Measurements from ENCODE around the gene EGR1.

The EGR1 gene

GRCh38 chr5:138514021-138514420 lies 48.7 kb downstream of the EGR1 start:
- no peaks in the 10 kb centered on the region; the same call in 1 of the 2 replicates for H4K20me1 ChIP-seq (ENCODE audit: insufficient read depth, low read length)

DNA sequence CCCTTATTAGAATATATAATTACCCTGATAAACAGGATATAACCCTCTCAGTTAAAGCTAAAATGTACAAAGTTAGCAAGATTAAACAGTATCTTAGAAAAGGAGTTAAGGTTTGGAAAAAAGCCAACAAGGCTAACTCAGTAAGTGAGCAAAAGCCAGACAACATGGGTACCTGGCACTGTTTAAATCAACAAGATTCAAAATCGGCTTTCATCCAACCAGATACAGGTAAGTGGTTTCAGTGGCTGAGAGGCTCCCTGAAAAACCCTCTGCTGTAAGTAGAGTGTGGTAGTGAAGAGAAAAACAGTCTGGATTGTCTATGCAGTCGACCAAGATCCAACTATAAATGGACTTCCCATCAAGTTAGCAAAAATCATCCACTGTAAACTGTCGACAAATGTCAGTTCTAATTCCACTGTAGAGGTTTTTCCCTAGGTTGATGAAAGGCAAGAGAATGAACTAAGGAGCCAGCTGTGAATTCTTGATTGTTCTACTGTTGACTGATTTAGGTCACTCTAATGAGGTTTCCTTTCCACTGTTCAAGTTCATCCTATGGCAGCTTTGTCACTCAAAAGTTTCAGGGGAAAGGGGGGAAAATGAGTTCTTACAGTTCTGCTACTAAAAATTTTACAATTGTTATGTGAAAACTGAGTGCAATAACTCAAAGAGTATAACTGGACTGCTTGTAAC lies 50.4 kb downstream of the EGR1 start:
- Histone ChIP-seq H3K4me3 (ENCODE audit: low read length) (no peak overlapping the region), H4K20me1 (ENCODE audit: insufficient read depth, low read length) (peaks cover 2% of the 10 kb centered on the region; the same call in 1 of the 2 replicates), H3K9ac (ENCODE audit: low read length) (no peak overlapping the region), H3K9me3 (replicated peaks; ENCODE audit: insufficient read depth, low read length) (no peaks in the 10 kb centered on the region), H3K4me2 (ENCODE audit: low read depth, low read length) (no peak overlapping the region), H3F3A (ENCODE audit: insufficient read depth, low read length) (no peaks in the 10 kb centered on the region), H3K4me1 (ENCODE audit: low read length) (no peaks in the 10 kb centered on the region), H3K27ac (ENCODE audit: low read length) (no peak overlapping the region), H3K27me3 (replicated peaks; ENCODE audit: insufficient read depth, low read length) (no peaks in the 10 kb centered on the region), H3K9me2 (replicated peaks; ENCODE audit: insufficient read depth, low read length) (no peaks in the 10 kb centered on the region), H2AFZ (ENCODE audit: low read length) (no peak overlapping the region), H3K79me2 (ENCODE audit: low read length) (peaks cover 35% of the 10 kb centered on the region), H3K36me3 (replicated peaks; ENCODE audit: insufficient read depth, low read length) (peaks cover 8% of the 10 kb centered on the region)
- no peak for TF ChIP-seq CTCF (IDR thresholded peaks at IDR 0.05; ENCODE audit: low read length)
- TF ChIP-seq EZH2phosphoT487 (IDR thresholded peaks at IDR 0.05; ENCODE audit: low read length) = no peak
- TF ChIP-seq EZH2 (optimal IDR thresholded peaks at IDR 0.05; ENCODE audit: low read depth, low read length) = no peak
- no peak for DNase-seq

More at GRCh38 chr5:138514021-138514420, 48.7 kb downstream of the EGR1 start:
- no peak for DNase-seq
- Histone ChIP-seq H3K9me2 (replicated peaks; ENCODE audit: insufficient read depth, low read length) (no peaks in the 10 kb centered on the region), H3K9ac (ENCODE audit: low read length) (no peak overlapping the region), H3K27me3 (replicated peaks; ENCODE audit: insufficient read depth, low read length) (no peaks in the 10 kb centered on the region), H3K4me3 (ENCODE audit: low read length) (no peak overlapping the region), H3K27ac (ENCODE audit: low read length) (no peak overlapping the region), H3K9me3 (replicated peaks; ENCODE audit: insufficient read depth, low read length) (no peaks in the 10 kb centered on the region), H2AFZ (ENCODE audit: low read length) (no peak overlapping the region), H3K36me3 (replicated peaks; ENCODE audit: insufficient read depth, low read length) (peaks cover 8% of the 10 kb centered on the region), H3K79me2 (ENCODE audit: low read length) (peaks cover 23% of the 10 kb centered on the region), H3F3A (ENCODE audit: insufficient read depth, low read length) (no peaks in the 10 kb centered on the region), H3K4me1 (ENCODE audit: low read length) (no peaks in the 10 kb centered on the region), H3K4me2 (ENCODE audit: low read depth, low read length) (no peak overlapping the region)
- no peak for TF ChIP-seq EZH2phosphoT487 (IDR thresholded peaks at IDR 0.05; ENCODE audit: low read length)
- TF ChIP-seq CTCF (IDR thresholded peaks at IDR 0.05; ENCODE audit: low read length) = no peak
- TF ChIP-seq EZH2 (optimal IDR thresholded peaks at IDR 0.05; ENCODE audit: low read depth, low read length) = no peak

DNA sequence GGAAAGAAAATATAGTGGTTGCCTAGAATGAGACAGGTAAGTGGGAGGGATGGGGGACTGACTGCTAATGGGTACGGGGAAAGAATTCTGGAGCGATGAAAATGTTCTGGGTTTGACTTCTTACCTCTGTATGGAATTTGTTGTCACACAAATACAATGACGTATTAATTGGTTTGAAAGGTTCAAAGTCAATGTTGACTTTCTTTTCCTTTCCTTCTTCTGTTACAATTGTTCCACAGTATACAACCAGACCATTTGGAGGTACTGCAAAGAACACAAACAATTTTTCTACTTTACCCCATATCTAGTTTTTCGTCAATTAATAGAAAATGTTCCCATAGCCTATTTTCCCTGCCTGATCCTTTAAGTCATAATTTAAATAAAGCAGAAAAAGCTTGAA lies 52.2 kb downstream of the EGR1 start:
- Histone ChIP-seq H3K9ac (ENCODE audit: low read length) (no peak overlapping the region), H3K27ac (ENCODE audit: low read length) (no peak overlapping the region), H3K9me2 (replicated peaks; ENCODE audit: insufficient read depth, low read length) (no peaks in the 10 kb centered on the region), H2AFZ (ENCODE audit: low read length) (no peak overlapping the region), H3K27me3 (replicated peaks; ENCODE audit: insufficient read depth, low read length) (no peaks in the 10 kb centered on the region), H3K4me1 (ENCODE audit: low read length) (no peaks in the 10 kb centered on the region), H3K9me3 (replicated peaks; ENCODE audit: insufficient read depth, low read length) (no peaks in the 10 kb centered on the region), H3K4me3 (ENCODE audit: low read length) (no peak overlapping the region), H4K20me1 (ENCODE audit: insufficient read depth, low read length) (peaks cover 8% of the 10 kb centered on the region), H3F3A (ENCODE audit: insufficient read depth, low read length) (no peaks in the 10 kb centered on the region), H3K4me2 (ENCODE audit: low read depth, low read length) (no peak overlapping the region), H3K79me2 (ENCODE audit: low read length) (peaks cover 52% of the 10 kb centered on the region), H3K36me3 (replicated peaks; ENCODE audit: insufficient read depth, low read length) (peaks cover 8% of the 10 kb centered on the region; the same call in 1 of the 2 replicates)
- no peak for DNase-seq
- TF ChIP-seq CTCF (IDR thresholded peaks at IDR 0.05; ENCODE audit: low read length) = no peak
- TF ChIP-seq EZH2phosphoT487 (IDR thresholded peaks at IDR 0.05; ENCODE audit: low read length) = no peak
- TF ChIP-seq EZH2 (optimal IDR thresholded peaks at IDR 0.05; ENCODE audit: low read depth, low read length) = no peak

All from MM.1S (cell line).